HCT116 (cell line): Measurements from ENCODE around the gene PHF1. TPM values are rescaled to one million over a fixed set of nuclear protein-coding genes. Genes with fewer than 3 reads are reported as not detected.

Source experiments
- ATAC-seq: fragments of 200-7000 bp; cut with Tn5 transposase; 2 replicates; pipeline ENCODE4 v1.9.1; 2020; ENCODE audit warnings: mild to moderate bottlenecking, moderate library complexity
- BruUV-seq: library from RNA; stranded (reverse); fragments of 400-500 nt; replicated peaks from 2 replicates; lab custom pipeline; 2021; lab: Mats Ljungman, UMichigan
- CTCF ChIA-PET: fragments of 300-600 bp; sonication (Branson Sonifier 250); formaldehyde crosslinking; loops from one replicate; lab custom pipeline; 2021; ENCODE audit warnings: antibody characterized with exemption; lab: Charles Lee
- POLR2A ChIA-PET: fragments of 300-600, 350-600 bp; sonication (Branson Sonifier 250); formaldehyde crosslinking; loops from one replicate; lab custom pipeline; 2021; ENCODE audit warnings: antibody characterized with exemption; lab: Charles Lee
- RAD21 ChIA-PET, 2 experiments: fragments of 300-600 bp; sonication (Branson Sonifier 250); formaldehyde crosslinking; loops; one replicate each; lab custom pipeline; 2023; ENCODE audit warnings: low total read pairs in 2 of 2; ENCODE audit not compliant: uncharacterized antibody in 2 of 2, unreplicated experiment in 2 of 2, low non-redundant PET in 1 of 2; lab: Charles Lee
- DNase-seq: peaks from one replicate; pipeline ENCODE4 v3.0.0-alpha.2; 2010; ENCODE audit warnings: low read depth, low spot score
- H2AFZ ChIP-seq: fragments of 200-600 bp; shearing (Covaris generic), sonication (generic); 2 replicates; pipeline ENCODE4 v1.6.1; 2017; ENCODE audit warnings: low read depth, mixed run types, mixed read lengths, antibody characterized with exemption, low read length; ENCODE audit not compliant: poor library complexity, severe bottlenecking
- H3K27ac ChIP-seq: 2 replicates; pipeline ENCODE4 v1.5.1; 2012; ENCODE audit warnings: low read depth, low read length
- H3K27me3 ChIP-seq: fragments of 200-600 bp; sonication (generic); 2 replicates; pipeline ENCODE4 v1.6.1; 2016; ENCODE audit warnings: mixed run types, low read length, mixed read lengths; ENCODE audit not compliant: insufficient read depth
- H3K36me3 ChIP-seq, 2 experiments: fragments of 200-500 bp in 1 of 2; fragments of 200-600 bp in 1 of 2; sonication (Bioruptor generic) in 1 of 2; sonication (generic) in 1 of 2; 2 replicates each; pipeline versions ENCODE4 v1.5.1 to v1.6.1; 2014 to 2016; ENCODE audit warnings: low read length in 2 of 2, inconsistent platforms in 1 of 2, mixed read lengths in 1 of 2, mixed run types in 1 of 2; ENCODE audit not compliant: insufficient read depth in 2 of 2, control insufficient read depth in 1 of 2
- H3K4me1 ChIP-seq, 2 experiments: fragments of 200-600 bp in 1 of 2; sonication (generic) in 1 of 2; 2 replicates each; pipeline versions ENCODE4 v1.5.1 to v1.6.1; 2012 to 2017; ENCODE audit warnings: low read length in 2 of 2, inconsistent platforms in 1 of 2, mild to moderate bottlenecking in 1 of 2, mixed read lengths in 1 of 2, mixed run types in 1 of 2, moderate library complexity in 1 of 2; ENCODE audit not compliant: insufficient read depth in 2 of 2, control insufficient read depth in 1 of 2
- H3K4me2 ChIP-seq: fragments of 200-600 bp; sonication (generic); 2 replicates; pipeline ENCODE4 v1.6.1; 2017; ENCODE audit warnings: mixed run types, low read length, mixed read lengths
- H3K4me3 ChIP-seq, 2 experiments: fragments of 200-600 bp in 1 of 2; sonication (generic) in 1 of 2; replicated peaks in 1 of 2; 2 replicates each; pipeline ENCODE4 v1.5.1; 2011 to 2016; ENCODE audit warnings: low read length in 2 of 2, control low read depth in 1 of 2, low read depth in 1 of 2, mild to moderate bottlenecking in 1 of 2, mixed read lengths in 1 of 2, mixed run types in 1 of 2
- H3K79me2 ChIP-seq: fragments of 200-600 bp; sonication (generic); 2 replicates; pipeline ENCODE4 v1.6.1; 2017; ENCODE audit warnings: mild to moderate bottlenecking, mixed run types, low read length, moderate library complexity, mixed read lengths; ENCODE audit not compliant: insufficient read depth
- H3K9ac ChIP-seq: fragments of 200-600 bp; sonication (generic); 2 replicates; pipeline ENCODE4 v1.6.1; 2016; ENCODE audit warnings: low read length, mixed read lengths
- H3K9me2 ChIP-seq: fragments of 200-600 bp; sonication (generic), shearing (Covaris generic); 2 replicates; pipeline ENCODE4 v1.6.1; 2017; ENCODE audit warnings: mixed run types, mild to moderate bottlenecking, moderate library complexity; ENCODE audit not compliant: insufficient read depth
- H3K9me3 ChIP-seq, 2 experiments: fragments of 200-500 bp in 1 of 2; fragments of 200-600 bp in 1 of 2; sonication (Bioruptor generic) in 1 of 2; sonication (generic) in 1 of 2; 2 replicates each; pipeline ENCODE4 v1.6.1; 2014 to 2017; ENCODE audit warnings: low read length in 2 of 2, mixed read lengths in 2 of 2, inconsistent platforms in 1 of 2, low read depth in 1 of 2, mild to moderate bottlenecking in 1 of 2, mixed run types in 1 of 2, moderate library complexity in 1 of 2; ENCODE audit not compliant: control insufficient read depth in 1 of 2, insufficient read depth in 1 of 2
- H4K20me1 ChIP-seq: fragments of 200-600 bp; sonication (generic), shearing (Covaris generic); 2 replicates; pipeline ENCODE4 v1.6.1; 2017; ENCODE audit warnings: mixed run types, mild to moderate bottlenecking, moderate library complexity; ENCODE audit not compliant: insufficient read depth
- ELF1 ChIP-seq: IDR thresholded peaks from 2 replicates; pipeline ENCODE4 v1.6.1; 2012; ENCODE audit warnings: low read depth, borderline replicate concordance
- EZH2phosphoT487 ChIP-seq: fragments of 200-600 bp; IDR thresholded peaks from 2 replicates; pipeline ENCODE4 v1.6.1; 2018; ENCODE audit warnings: antibody characterized with exemption, borderline replicate concordance
- POLR2AphosphoS5 ChIP-seq: IDR thresholded peaks from 2 replicates; pipeline ENCODE4 v1.6.1; 2011; ENCODE audit warnings: mild to moderate bottlenecking, low read depth, low read length, moderate library complexity
- TCF7L2 ChIP-seq: IDR thresholded peaks from 2 replicates; pipeline ENCODE4 v1.7.0; 2011; ENCODE audit warnings: borderline replicate concordance, inconsistent platforms; ENCODE audit not compliant: insufficient read depth, insufficient read length; ENCODE audit errors: extremely low read depth
- intact Hi-C: fragments of 100-400 bp; cut with micrococcal nuclease; formaldehyde crosslinking; loops from 2 replicates; pipeline ENCODE4 v1.10.0; 2022
- total RNA-seq: library from RNA; stranded (reverse); gene quantifications from one replicate; pipeline ENCODE4 v1.2.1, GENCODE V29; 2021; ENCODE audit not compliant: unreplicated experiment
- TF ChIP-seq, protein P1 (sequence below), 3 experiments: fragments of 200-600 bp in 1 of 3; sonication (generic) in 1 of 3; IDR thresholded peaks in 2 of 3; conservative IDR thresholded peaks in 1 of 3; 2 replicates each; pipeline ENCODE4 v1.5.1; 2012 to 2017; ENCODE audit warnings: low read depth in 2 of 3, low read length in 2 of 3, antibody characterized with exemption in 1 of 3, borderline replicate concordance in 1 of 3, control low read depth in 1 of 3, mild to moderate bottlenecking in 1 of 3, mixed read lengths in 1 of 3, mixed run types in 1 of 3, moderate library complexity in 1 of 3; ENCODE audit not compliant: insufficient read depth in 1 of 3
- TF ChIP-seq, protein P2 (sequence below): IDR thresholded peaks from 2 replicates; pipeline ENCODE4 v1.6.1; 2012; ENCODE audit warnings: low read depth

PHF1 gene
- total RNA-seq, 1 experiment from 2014 or later = 40.2 TPM

DNA sequence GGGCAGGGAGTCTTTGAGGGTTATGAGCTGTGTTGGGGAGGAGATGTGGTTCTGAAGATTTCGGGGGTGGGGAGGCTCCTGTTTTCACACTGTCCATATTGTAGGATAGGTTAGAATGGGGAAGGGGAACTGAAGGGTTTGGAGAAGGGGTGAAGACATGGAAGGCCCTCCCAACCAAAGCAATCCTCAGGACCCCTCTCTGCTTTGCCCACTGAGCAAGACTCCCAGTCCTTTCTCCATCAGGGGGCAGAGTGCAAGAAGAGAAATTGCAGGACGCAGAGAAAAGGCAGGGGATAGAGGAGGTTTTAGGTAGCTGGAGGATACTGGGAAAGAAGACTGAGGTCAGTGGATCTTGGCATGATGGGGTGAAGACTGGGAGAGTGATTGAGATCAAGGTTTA, 13.0 kb downstream of the PHF1 start:
- TF ChIP-seq, protein P1, sequence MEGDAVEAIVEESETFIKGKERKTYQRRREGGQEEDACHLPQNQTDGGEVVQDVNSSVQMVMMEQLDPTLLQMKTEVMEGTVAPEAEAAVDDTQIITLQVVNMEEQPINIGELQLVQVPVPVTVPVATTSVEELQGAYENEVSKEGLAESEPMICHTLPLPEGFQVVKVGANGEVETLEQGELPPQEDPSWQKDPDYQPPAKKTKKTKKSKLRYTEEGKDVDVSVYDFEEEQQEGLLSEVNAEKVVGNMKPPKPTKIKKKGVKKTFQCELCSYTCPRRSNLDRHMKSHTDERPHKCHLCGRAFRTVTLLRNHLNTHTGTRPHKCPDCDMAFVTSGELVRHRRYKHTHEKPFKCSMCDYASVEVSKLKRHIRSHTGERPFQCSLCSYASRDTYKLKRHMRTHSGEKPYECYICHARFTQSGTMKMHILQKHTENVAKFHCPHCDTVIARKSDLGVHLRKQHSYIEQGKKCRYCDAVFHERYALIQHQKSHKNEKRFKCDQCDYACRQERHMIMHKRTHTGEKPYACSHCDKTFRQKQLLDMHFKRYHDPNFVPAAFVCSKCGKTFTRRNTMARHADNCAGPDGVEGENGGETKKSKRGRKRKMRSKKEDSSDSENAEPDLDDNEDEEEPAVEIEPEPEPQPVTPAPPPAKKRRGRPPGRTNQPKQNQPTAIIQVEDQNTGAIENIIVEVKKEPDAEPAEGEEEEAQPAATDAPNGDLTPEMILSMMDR (IDR thresholded peaks at IDR 0.05 in 2 of 3, conservative IDR thresholded peaks at IDR 0.05 in 1 of 3; ENCODE audit: borderline replicate concordance in 1 of 3, insufficient read depth in 1 of 3, low read depth in 2 of 3, low read length in 2 of 3) = no peak
- no peak for TF ChIP-seq POLR2AphosphoS5
- TF ChIP-seq EZH2phosphoT487 = no peak
- no peak overlapping the region for H3K4me2 ChIP-seq
- BruUV-seq = no TSS peak
- ChIA-PET POLR2A (no interaction called here), RAD21 (no interaction called here), CTCF (no interaction called here)
- ATAC-seq (no peak), DNase-seq (no peak)
- H3K27me3 ChIP-seq = no peaks in the 10 kb centered on the region
- H3K79me2 ChIP-seq = no peaks in the 10 kb centered on the region
- no peaks in the 10 kb centered on the region for H3K9me2 ChIP-seq
- intact Hi-C loops = no loop called here
- H3K4me1 ChIP-seq = peaks cover 19 to 42% of the 10 kb centered on the region in 2 experiments
- H4K20me1 ChIP-seq = no peaks in the 10 kb centered on the region
- no peaks in the 10 kb centered on the region for H3K36me3 ChIP-seq
- H3K9me3 ChIP-seq = no peaks in the 10 kb centered on the region
- H2AFZ ChIP-seq = no peak overlapping the region
- H3K9ac ChIP-seq = no peak overlapping the region
- H3K4me3 ChIP-seq = no peak overlapping the region
- H3K27ac ChIP-seq = no peak overlapping the region

DNA sequence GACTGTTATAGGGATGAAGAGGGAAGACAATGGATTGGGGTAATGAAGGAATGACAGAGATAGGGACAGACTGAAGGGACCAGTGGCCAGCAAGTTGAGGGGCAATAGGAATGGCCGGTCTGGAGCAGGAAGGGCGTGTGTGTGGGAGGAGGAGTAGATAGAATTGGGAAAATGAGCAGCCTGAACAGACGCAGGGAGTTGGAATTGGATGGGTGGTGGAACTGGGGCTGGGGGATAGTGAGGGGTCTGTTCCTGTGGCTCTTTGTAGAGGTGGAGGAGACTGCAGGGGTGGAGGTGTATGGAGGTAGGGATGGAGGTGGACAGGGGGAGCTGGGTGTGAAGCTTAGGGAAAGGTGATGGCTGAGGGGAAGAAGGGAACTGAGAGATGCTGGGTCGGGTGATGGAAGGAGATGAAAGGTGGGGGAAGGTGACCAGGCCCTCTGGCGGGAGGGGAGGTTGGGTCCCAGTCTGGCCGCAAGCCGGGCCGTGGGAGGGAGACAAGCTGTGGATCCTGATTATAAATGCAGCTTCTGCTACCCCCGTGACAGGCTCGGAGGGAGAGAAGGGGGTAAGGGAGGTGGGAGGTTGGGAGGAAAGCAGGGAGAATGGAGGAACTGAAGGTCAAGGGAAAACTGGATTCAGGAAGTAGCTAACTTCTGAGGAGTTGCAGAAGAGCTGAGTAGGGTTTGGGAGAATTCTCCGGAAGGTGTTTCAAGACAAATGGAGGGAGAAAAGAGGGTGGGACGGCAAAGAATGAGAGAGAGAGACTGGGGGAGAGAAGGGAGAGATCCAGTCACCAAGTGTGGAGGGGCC, 14.2 kb downstream of the PHF1 start:
- H3K9ac ChIP-seq = peak overlapping the region; percentile 75
- no peak for DNase-seq
- H3K27me3 ChIP-seq = no peaks in the 10 kb centered on the region
- peak overlapping the region; percentile 82 for H3K4me2 ChIP-seq
- H3K4me3 ChIP-seq = peak overlapping the region; percentile 65 to 68
- peak overlapping the region; percentile 86 for H3K27ac ChIP-seq
- H3K4me1 ChIP-seq = peaks cover 16 to 48% of the 10 kb centered on the region in 2 experiments; a peak in 3 of 4 replicates
- RAD21 ChIA-PET = no interaction called here
- no peaks in the 10 kb centered on the region for H3K9me2 ChIP-seq
- no peak overlapping the region for H2AFZ ChIP-seq
- no peaks in the 10 kb centered on the region for H4K20me1 ChIP-seq
- POLR2A ChIA-PET = interaction anchor here (0.6 to 2.1 kb wide), 2 partner anchors 29 to 153 kb away, joined by 3 to 7 read pairs; partner anchors contain the start of genes RPS18, VPS52 and ZBTB9
- BruUV-seq = TSS peak; percentile 93
- no peaks in the 10 kb centered on the region for H3K79me2 ChIP-seq
- no peaks in the 10 kb centered on the region for H3K9me3 ChIP-seq
- CTCF ChIA-PET = interaction anchor here (1.3 to 1.6 kb wide), 3 partner anchors 15 to 148 kb away, joined by 3 to 7 read pairs (median 6); partner anchors contain the start of genes B3GALT4 and ZBTB9
- peak; percentile 3 for ATAC-seq
- no peaks in the 10 kb centered on the region for H3K36me3 ChIP-seq
- intact Hi-C loops = loop anchor here (5.0 kb wide), 1 partner anchor 128 kb away; the partner anchor contains the start of gene RGL2
- TF ChIP-seq, protein P2, sequence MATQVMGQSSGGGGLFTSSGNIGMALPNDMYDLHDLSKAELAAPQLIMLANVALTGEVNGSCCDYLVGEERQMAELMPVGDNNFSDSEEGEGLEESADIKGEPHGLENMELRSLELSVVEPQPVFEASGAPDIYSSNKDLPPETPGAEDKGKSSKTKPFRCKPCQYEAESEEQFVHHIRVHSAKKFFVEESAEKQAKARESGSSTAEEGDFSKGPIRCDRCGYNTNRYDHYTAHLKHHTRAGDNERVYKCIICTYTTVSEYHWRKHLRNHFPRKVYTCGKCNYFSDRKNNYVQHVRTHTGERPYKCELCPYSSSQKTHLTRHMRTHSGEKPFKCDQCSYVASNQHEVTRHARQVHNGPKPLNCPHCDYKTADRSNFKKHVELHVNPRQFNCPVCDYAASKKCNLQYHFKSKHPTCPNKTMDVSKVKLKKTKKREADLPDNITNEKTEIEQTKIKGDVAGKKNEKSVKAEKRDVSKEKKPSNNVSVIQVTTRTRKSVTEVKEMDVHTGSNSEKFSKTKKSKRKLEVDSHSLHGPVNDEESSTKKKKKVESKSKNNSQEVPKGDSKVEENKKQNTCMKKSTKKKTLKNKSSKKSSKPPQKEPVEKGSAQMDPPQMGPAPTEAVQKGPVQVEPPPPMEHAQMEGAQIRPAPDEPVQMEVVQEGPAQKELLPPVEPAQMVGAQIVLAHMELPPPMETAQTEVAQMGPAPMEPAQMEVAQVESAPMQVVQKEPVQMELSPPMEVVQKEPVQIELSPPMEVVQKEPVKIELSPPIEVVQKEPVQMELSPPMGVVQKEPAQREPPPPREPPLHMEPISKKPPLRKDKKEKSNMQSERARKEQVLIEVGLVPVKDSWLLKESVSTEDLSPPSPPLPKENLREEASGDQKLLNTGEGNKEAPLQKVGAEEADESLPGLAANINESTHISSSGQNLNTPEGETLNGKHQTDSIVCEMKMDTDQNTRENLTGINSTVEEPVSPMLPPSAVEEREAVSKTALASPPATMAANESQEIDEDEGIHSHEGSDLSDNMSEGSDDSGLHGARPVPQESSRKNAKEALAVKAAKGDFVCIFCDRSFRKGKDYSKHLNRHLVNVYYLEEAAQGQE = no peak
- TF ChIP-seq TCF7L2 (peak; percentile 46), ELF1 (no peak)
